ENCODE measurements around the gene CYP3A5.
A peak's percentile ranks its signal among the peaks of the same experiment; 100 is the strongest.
"Not testable (repeated sequence)": the region's sequence is repeated elsewhere in the genome, so short reads cannot be mapped to it uniquely, and the experiment has no call there.

CYP3A5 gene

GRCh38 chr7:99666013-99666395 is 13.8 kb downstream of the CYP3A5 start:
- no peak overlapping the region for H3K27ac Mint-ChIP-seq

GRCh38 chr7:99665312-99666012 is 14.3 kb downstream of the CYP3A5 start:
- Mint-ChIP-seq H3K4me1 (no peaks in the 10 kb centered on the region), H3K4me3 (no peak overlapping the region), H3K36me3 (peaks cover 18% of the 10 kb centered on the region), H3K27ac (peak overlapping the region; percentile 85), H3K27me3 (no peaks in the 10 kb centered on the region), H3K9me3 (no peaks in the 10 kb centered on the region)

More at GRCh38 chr7:99666013-99666395, 13.8 kb downstream of the CYP3A5 start:
- Mint-ChIP-seq H3K27me3 (no peaks in the 10 kb centered on the region), H3K36me3 (peaks cover 18% of the 10 kb centered on the region), H3K4me1 (no peaks in the 10 kb centered on the region), H3K9me3 (no peaks in the 10 kb centered on the region), H3K4me3 (no peak overlapping the region)

GRCh38 chr7:99657879-99658278 is 21.9 kb downstream of the CYP3A5 start:
- H3K27me3 Mint-ChIP-seq, H3K4me1 Mint-ChIP-seq, H3K9me3 Mint-ChIP-seq, H3K27ac Mint-ChIP-seq, H3K4me3 Mint-ChIP-seq: not testable (repeated sequence)
- peaks cover 22% of the 10 kb centered on the region for H3K36me3 Mint-ChIP-seq

- H3K4me1 Mint-ChIP-seq, H3K9me3 Mint-ChIP-seq, H3K27ac Mint-ChIP-seq, H3K27me3 Mint-ChIP-seq, H3K4me3 Mint-ChIP-seq: not testable (repeated sequence)
- peaks cover 22% of the 10 kb centered on the region for H3K36me3 Mint-ChIP-seq
Observed at GRCh38 chr7:99654626-99655025, 25.2 kb downstream of the CYP3A5 start.

GRCh38 chr7:99653754-99654153 is 26.0 kb downstream of the CYP3A5 start:
- Mint-ChIP-seq H3K4me1 (peaks cover 4% of the 10 kb centered on the region), H3K36me3 (peaks cover 22% of the 10 kb centered on the region), H3K27me3 (no peaks in the 10 kb centered on the region), H3K4me3 (no peak overlapping the region), H3K27ac (no peak overlapping the region), H3K9me3 (no peaks in the 10 kb centered on the region)

GRCh38 chr7:99653269-99653668 is 26.5 kb downstream of the CYP3A5 start:
- peaks cover 21% of the 10 kb centered on the region for H3K36me3 Mint-ChIP-seq
- not testable (repeated sequence) for H3K27ac Mint-ChIP-seq, H3K9me3 Mint-ChIP-seq, H3K4me1 Mint-ChIP-seq, H3K4me3 Mint-ChIP-seq, H3K27me3 Mint-ChIP-seq

- no peaks in the 10 kb centered on the region for H3K27me3 Mint-ChIP-seq
- H3K4me3 Mint-ChIP-seq = no peak overlapping the region
- no peaks in the 10 kb centered on the region for H3K9me3 Mint-ChIP-seq
- peaks cover 21% of the 10 kb centered on the region for H3K36me3 Mint-ChIP-seq
- H3K27ac Mint-ChIP-seq = no peak overlapping the region
- H3K4me1 Mint-ChIP-seq = peaks cover 4% of the 10 kb centered on the region
Observed at GRCh38 chr7:99652671-99653070, 27.1 kb downstream of the CYP3A5 start.

- Mint-ChIP-seq H3K9me3 (no peaks in the 10 kb centered on the region), H3K27me3 (no peaks in the 10 kb centered on the region), H3K4me3 (no peak overlapping the region), H3K4me1 (peaks cover 4% of the 10 kb centered on the region), H3K36me3 (peaks cover 19% of the 10 kb centered on the region), H3K27ac (no peak overlapping the region)
Observed at GRCh38 chr7:99651290-99651689, 28.5 kb downstream of the CYP3A5 start.

- H3K4me1 Mint-ChIP-seq = peaks cover 9% of the 10 kb centered on the region
- H3K27ac Mint-ChIP-seq = no peak overlapping the region
- no peaks in the 10 kb centered on the region for H3K9me3 Mint-ChIP-seq
- H3K27me3 Mint-ChIP-seq = no peaks in the 10 kb centered on the region
- no peak overlapping the region for H3K4me3 Mint-ChIP-seq
- peaks cover 35% of the 10 kb centered on the region for H3K36me3 Mint-ChIP-seq
Observed at GRCh38 chr7:99648843-99649242, 31.0 kb downstream of the CYP3A5 start.

GRCh38 chr7:99645590-99645989 is 34.2 kb downstream of the CYP3A5 start:
- Mint-ChIP-seq H3K27me3 (no peaks in the 10 kb centered on the region), H3K4me3 (no peak overlapping the region), H3K36me3 (peaks cover 39% of the 10 kb centered on the region), H3K27ac (no peak overlapping the region), H3K4me1 (peaks cover 24% of the 10 kb centered on the region), H3K9me3 (no peaks in the 10 kb centered on the region)

GRCh38 chr7:99644431-99644830 is 35.4 kb downstream of the CYP3A5 start:
- H3K36me3 Mint-ChIP-seq = peaks cover 39% of the 10 kb centered on the region
- peaks cover 30% of the 10 kb centered on the region for H3K4me1 Mint-ChIP-seq
- peak overlapping the region; percentile 15 for H3K27ac Mint-ChIP-seq
- H3K27me3 Mint-ChIP-seq = no peaks in the 10 kb centered on the region
- no peaks in the 10 kb centered on the region for H3K9me3 Mint-ChIP-seq
- no peak overlapping the region for H3K4me3 Mint-ChIP-seq

- H3K27me3 Mint-ChIP-seq = no peaks in the 10 kb centered on the region
- H3K4me1 Mint-ChIP-seq = peaks cover 26% of the 10 kb centered on the region
- no peaks in the 10 kb centered on the region for H3K9me3 Mint-ChIP-seq
- peaks cover 41% of the 10 kb centered on the region for H3K36me3 Mint-ChIP-seq
- H3K4me3 Mint-ChIP-seq = no peak overlapping the region
- no peak overlapping the region for H3K27ac Mint-ChIP-seq
Observed at GRCh38 chr7:99643464-99643863, 36.3 kb downstream of the CYP3A5 start.

GRCh38 chr7:99642027-99642426 is 37.8 kb downstream of the CYP3A5 start:
- H3K9me3 Mint-ChIP-seq = no peaks in the 10 kb centered on the region
- peak overlapping the region; percentile 68 for H3K27ac Mint-ChIP-seq
- H3K36me3 Mint-ChIP-seq = peaks cover 33% of the 10 kb centered on the region
- peaks cover 40% of the 10 kb centered on the region for H3K4me1 Mint-ChIP-seq
- H3K4me3 Mint-ChIP-seq = no peak overlapping the region
- H3K27me3 Mint-ChIP-seq = no peaks in the 10 kb centered on the region

- H3K4me3 Mint-ChIP-seq = no peak overlapping the region
- no peaks in the 10 kb centered on the region for H3K9me3 Mint-ChIP-seq
- no peak overlapping the region for H3K27ac Mint-ChIP-seq
- no peaks in the 10 kb centered on the region for H3K27me3 Mint-ChIP-seq
- peaks cover 17% of the 10 kb centered on the region for H3K36me3 Mint-ChIP-seq
- peaks cover 49% of the 10 kb centered on the region for H3K4me1 Mint-ChIP-seq
Observed at GRCh38 chr7:99639267-99639666, 40.5 kb downstream of the CYP3A5 start.

GRCh38 chr7:99638731-99639130 is 41.1 kb downstream of the CYP3A5 start:
- Mint-ChIP-seq H3K9me3 (no peaks in the 10 kb centered on the region), H3K27ac (no peak overlapping the region), H3K4me3 (no peak overlapping the region), H3K4me1 (peaks cover 47% of the 10 kb centered on the region), H3K36me3 (peaks cover 15% of the 10 kb centered on the region), H3K27me3 (no peaks in the 10 kb centered on the region)

GRCh38 chr7:99637414-99637813 is 42.4 kb downstream of the CYP3A5 start:
- Mint-ChIP-seq H3K36me3 (peaks cover 15% of the 10 kb centered on the region), H3K27ac (peak overlapping the region; percentile 78), H3K4me3 (peak overlapping the region; percentile 34), H3K4me1 (peaks cover 50% of the 10 kb centered on the region)
- not testable (repeated sequence) for H3K9me3 Mint-ChIP-seq, H3K27me3 Mint-ChIP-seq

All from activated naive CD4-positive, alpha-beta T cell treated with anti-CD3 and anti-CD28 coated beads, Interleukin-2, amount 50 U/mL, for 24 hours (primary cell).